Retinal pigment epithelial cell (primary cell): Measurements from ENCODE around the gene DCUN1D2.

Source experiments
- DNase-seq: peaks from one replicate; pipeline ENCODE4 v3.0.0-alpha.2; 2010; ENCODE audit warnings: low read depth
- H3K4me3 ChIP-seq: 2 replicates; pipeline ENCODE4 v1.5.1; 2011; ENCODE audit warnings: mild to moderate bottlenecking, low read length, control low read depth, moderate library complexity
- CTCF ChIP-seq: conservative IDR thresholded peaks from 2 replicates; pipeline ENCODE4 v1.5.1; 2011; ENCODE audit warnings: low read depth, low read length, control low read depth, inconsistent platforms

The DCUN1D2 gene

GRCh38 chr13:113464476-113464875, 26.0 kb downstream of the DCUN1D2 start:
- TF ChIP-seq CTCF: no peak
- H3K4me3 ChIP-seq: no peak overlapping the region
- no peak for DNase-seq

GRCh38 chr13:113461022-113461751, 29.3 kb downstream of the DCUN1D2 start:
- no peak for TF ChIP-seq CTCF
- H3K4me3 ChIP-seq: no peak overlapping the region
- DNase-seq: no peak

GRCh38 chr13:113460599-113460998, 29.9 kb downstream of the DCUN1D2 start:
- no peak for DNase-seq
- no peak for TF ChIP-seq CTCF
- H3K4me3 ChIP-seq: no peak overlapping the region

GRCh38 chr13:113460064-113460555, 30.4 kb downstream of the DCUN1D2 start:
- TF ChIP-seq CTCF: no peak
- no peak for DNase-seq
- H3K4me3 ChIP-seq: no peak overlapping the region

GRCh38 chr13:113458253-113459065, 32.1 kb downstream of the DCUN1D2 start:
- no peak overlapping the region for H3K4me3 ChIP-seq
- no peak for DNase-seq
- TF ChIP-seq CTCF: peak; percentile 46

GRCh38 chr13:113457510-113457909, 33.0 kb downstream of the DCUN1D2 start:
- DNase-seq: no peak
- no peak overlapping the region for H3K4me3 ChIP-seq
- no peak for TF ChIP-seq CTCF
